Mucosa of descending colon (tissue), 3 donors: ENCODE results near the gene ZNF429. TPM values are rescaled to one million over a fixed set of nuclear protein-coding genes. Genes with fewer than 3 reads are reported as not detected.
A peak's percentile ranks its signal among the peaks of the same experiment; 100 is the strongest.

ENCODE experiments used
- ATAC-seq: fragments of 200-7000 bp; cut with Tn5 transposase; one replicate; pipeline ENCODE4 v1.9.1; 2020; ENCODE audit warnings: mild to moderate bottlenecking, moderate library complexity
- DNase-seq, 3 donors: peaks; one replicate each; pipeline ENCODE4 v3.0.0-alpha.2; 2020
- H3K36me3 ChIP-seq: fragments of 200-600 bp; one replicate; pipeline ENCODE4 v1.8.0; 2021; ENCODE audit warnings: low read depth, mild to moderate bottlenecking
- H3K4me1 ChIP-seq: fragments of 200-600 bp; one replicate; pipeline ENCODE4 v1.8.0; 2021; ENCODE audit warnings: low read depth, mild to moderate bottlenecking
- H3K4me3 ChIP-seq: fragments of 200-600 bp; one replicate; pipeline ENCODE4 v1.8.0; 2021; ENCODE audit warnings: mild to moderate bottlenecking
- H3K9me3 ChIP-seq: fragments of 200-600 bp; one replicate; pipeline ENCODE4 v1.8.0; 2021; ENCODE audit warnings: mild to moderate bottlenecking
- intact Hi-C, 2 donors: fragments of 100-400 bp; cut with DNase I in 1 of 2; cut with micrococcal nuclease in 1 of 2; formaldehyde crosslinking; loops; one replicate each; pipeline versions ENCODE4 v1.11.0 to v1.11.1; 2022; cut with DNase I, micrococcal nuclease
- total RNA-seq, 3 donors: library from RNA; stranded (reverse); fragmentation: NEBNext Ultra II Directional in 2 of 3; extraction: Animal tissue kit (Norgen Biotek cat#: 25700) in 2 of 3; gene quantifications; one replicate each; pipeline versions ENCODE4 v1.2.1 to v1.2.4, GENCODE V29; 2021 to 2023
- TF ChIP-seq, protein P1 (sequence below): fragments of 200-600 bp; IDR thresholded peaks from one replicate; pipeline ENCODE4 v1.8.0; 2022; ENCODE audit warnings: antibody characterized with exemption, mild to moderate bottlenecking
- donor health status: DM: no; HTN: no; CAD: no; lungs with moderate emphysema.
- donor health status: DM: no; HTN: no; CAD: no.
- donor health status: DM: no; HTN: yes; CAD: no.

The ZNF429 gene
- total RNA-seq, 3 donors from 2014 or later: 16.5 to 18.7 (median 16.6) TPM

DNA sequence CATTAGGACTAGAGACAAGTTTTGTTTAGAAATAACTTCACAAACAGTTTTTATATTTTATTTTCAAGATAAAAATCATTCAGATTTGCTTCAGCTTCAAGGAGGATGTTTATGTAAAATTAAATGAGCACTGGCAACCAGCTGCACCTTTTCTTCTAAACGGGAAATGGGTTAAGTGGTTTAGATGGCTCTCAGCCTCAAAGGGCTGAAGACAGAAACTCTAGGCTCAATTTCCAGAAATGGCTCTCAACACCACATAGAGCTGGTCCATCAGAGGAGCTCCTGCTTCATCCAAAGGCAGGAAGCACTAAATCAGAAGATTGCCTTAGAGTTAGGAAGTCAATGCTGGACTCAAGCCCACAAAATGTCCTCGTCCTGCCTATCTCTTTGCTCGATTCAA lies 74.7 kb downstream of the ZNF429 start:
- no peaks in the 10 kb centered on the region for H3K36me3 ChIP-seq
- DNase-seq (no peak), ATAC-seq (no peak)
- intact Hi-C loops: no loop called here
- TF ChIP-seq, protein P1, sequence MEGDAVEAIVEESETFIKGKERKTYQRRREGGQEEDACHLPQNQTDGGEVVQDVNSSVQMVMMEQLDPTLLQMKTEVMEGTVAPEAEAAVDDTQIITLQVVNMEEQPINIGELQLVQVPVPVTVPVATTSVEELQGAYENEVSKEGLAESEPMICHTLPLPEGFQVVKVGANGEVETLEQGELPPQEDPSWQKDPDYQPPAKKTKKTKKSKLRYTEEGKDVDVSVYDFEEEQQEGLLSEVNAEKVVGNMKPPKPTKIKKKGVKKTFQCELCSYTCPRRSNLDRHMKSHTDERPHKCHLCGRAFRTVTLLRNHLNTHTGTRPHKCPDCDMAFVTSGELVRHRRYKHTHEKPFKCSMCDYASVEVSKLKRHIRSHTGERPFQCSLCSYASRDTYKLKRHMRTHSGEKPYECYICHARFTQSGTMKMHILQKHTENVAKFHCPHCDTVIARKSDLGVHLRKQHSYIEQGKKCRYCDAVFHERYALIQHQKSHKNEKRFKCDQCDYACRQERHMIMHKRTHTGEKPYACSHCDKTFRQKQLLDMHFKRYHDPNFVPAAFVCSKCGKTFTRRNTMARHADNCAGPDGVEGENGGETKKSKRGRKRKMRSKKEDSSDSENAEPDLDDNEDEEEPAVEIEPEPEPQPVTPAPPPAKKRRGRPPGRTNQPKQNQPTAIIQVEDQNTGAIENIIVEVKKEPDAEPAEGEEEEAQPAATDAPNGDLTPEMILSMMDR: no peak
- H3K4me3 ChIP-seq: no peak overlapping the region
- peaks cover 5% of the 10 kb centered on the region for H3K4me1 ChIP-seq
- H3K9me3 ChIP-seq: no peaks in the 10 kb centered on the region

DNA sequence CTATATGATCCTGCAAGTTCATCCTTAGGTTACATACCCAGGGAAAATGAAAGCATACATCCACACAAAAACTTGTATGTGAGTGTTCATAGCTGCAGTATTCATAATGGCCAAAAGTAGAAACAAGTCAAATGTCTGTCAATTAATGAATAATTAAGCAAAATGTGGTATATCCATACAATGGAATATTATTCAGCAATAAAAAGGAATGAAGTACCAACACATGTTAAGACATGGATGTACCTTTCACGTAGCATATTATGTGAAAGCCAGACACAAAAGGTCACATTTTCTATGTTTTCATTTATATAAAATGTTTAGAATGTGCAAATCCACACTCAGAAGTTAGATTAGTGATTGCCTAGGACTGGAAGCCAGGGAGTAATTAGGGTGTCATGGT lies 75.4 kb downstream of the ZNF429 start:
- no peak overlapping the region for H3K4me3 ChIP-seq
- intact Hi-C loops: no loop called here
- H3K36me3 ChIP-seq: no peaks in the 10 kb centered on the region
- H3K4me1 ChIP-seq: peaks cover 10% of the 10 kb centered on the region
- TF ChIP-seq, protein P1: no peak
- no peaks in the 10 kb centered on the region for H3K9me3 ChIP-seq
- ATAC-seq (no peak), DNase-seq (no peak)

DNA sequence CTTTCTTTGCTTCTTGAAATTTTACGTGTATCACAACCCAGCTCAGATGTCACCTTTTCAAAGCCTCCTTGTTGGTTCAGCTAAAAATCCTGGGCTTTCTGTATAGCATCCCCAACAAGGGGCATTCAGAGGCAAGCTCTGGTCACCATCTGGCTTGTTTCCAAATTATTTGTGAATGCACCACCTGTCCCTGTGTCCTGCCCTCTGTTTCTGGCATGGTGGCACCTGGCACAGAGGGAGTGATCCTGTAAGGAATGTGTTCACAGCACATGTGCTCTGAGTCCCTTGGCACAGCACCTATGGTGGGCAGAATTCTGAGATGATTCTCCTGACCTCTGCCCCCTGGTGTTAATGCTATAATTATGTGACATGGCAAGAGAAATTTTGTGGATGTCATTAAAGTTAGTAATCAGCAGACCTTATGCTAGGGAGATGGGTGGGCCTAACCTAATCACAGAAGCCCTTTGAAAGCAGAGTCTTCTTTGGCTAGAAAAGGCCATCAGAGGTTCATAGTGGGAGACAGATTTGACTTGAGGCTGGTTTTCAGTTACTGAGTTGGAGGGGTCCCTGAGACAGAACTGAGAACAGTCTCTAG lies 76.3 kb downstream of the ZNF429 start:
- intact Hi-C loops: no loop called here
- no peak for ATAC-seq

DNA sequence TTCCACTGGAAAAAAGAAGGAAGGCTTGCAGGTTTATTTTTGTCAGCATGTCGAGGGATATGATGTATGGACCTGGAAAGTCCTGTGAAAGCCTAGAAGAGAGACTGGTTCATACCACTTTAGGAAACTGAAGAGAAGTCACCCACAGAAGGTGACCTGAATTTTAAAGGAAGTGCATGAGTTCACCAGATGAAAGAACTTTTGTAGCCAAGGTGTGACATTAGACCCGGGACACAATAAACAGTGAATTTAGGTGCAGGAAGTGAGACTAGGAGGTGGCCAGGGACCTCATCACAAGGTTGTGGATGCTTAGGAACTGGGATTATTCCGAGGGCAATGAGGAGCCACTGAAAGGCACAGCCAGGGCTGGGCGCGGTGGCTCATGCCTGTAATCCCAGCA lies 79.1 kb downstream of the ZNF429 start:
- no peak for DNase-seq
- H3K36me3 ChIP-seq: no peaks in the 10 kb centered on the region
- peaks cover 12% of the 10 kb centered on the region for H3K4me1 ChIP-seq
- no peaks in the 10 kb centered on the region for H3K9me3 ChIP-seq
- TF ChIP-seq, protein P1: no peak
- intact Hi-C loops: no loop called here
- no peak overlapping the region for H3K4me3 ChIP-seq
- no peak for ATAC-seq

More for the DNA sequence above, 76.3 kb downstream of the ZNF429 start:
- H3K4me1 ChIP-seq: peaks cover 10% of the 10 kb centered on the region
- DNase-seq: no peak
- TF ChIP-seq, protein P1: no peak
- H3K36me3 ChIP-seq: no peaks in the 10 kb centered on the region
- H3K4me3 ChIP-seq: no peak overlapping the region
- H3K9me3 ChIP-seq: no peaks in the 10 kb centered on the region

DNA sequence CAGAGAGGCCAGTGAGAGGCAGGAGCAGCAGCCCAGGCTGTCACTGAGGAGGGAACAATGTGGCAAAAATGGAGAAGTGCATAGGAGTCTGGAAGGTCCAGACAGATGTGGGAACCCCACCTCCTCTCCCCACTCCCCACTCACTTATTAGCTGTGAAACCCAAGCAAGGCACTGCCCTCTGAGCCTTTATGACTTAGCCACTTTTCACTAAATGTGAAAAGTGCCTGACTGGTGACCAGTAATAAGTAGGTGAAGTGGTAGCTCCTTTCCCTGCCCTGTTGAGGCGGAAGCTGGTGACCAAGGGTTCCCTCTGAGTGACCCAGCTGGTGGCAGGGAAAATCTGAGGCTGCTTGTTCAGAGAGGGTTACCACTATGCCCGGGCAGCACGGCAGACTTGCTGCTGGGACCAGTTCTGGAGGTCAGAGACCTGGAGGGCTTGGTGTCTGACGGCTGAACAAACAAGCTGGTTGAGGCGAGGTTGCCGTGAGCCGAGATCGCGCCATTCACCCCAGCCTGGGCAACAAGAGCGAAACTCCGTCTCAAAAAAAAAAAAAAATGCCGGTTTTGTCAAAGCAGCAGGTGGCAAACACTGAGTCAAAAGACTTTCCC lies 80.0 kb downstream of the ZNF429 start:
- DNase-seq (peak in 2 of 3 donors; percentile 24 to 47), ATAC-seq (peak; percentile 45)
- H3K4me1 ChIP-seq: peaks cover 12% of the 10 kb centered on the region
- no peaks in the 10 kb centered on the region for H3K9me3 ChIP-seq
- intact Hi-C loops: no loop called here
- no peak overlapping the region for H3K4me3 ChIP-seq
- TF ChIP-seq, protein P1: no peak
- no peaks in the 10 kb centered on the region for H3K36me3 ChIP-seq
